ENCODE measurements around the gene POU3F2.

POU3F2 gene

DNA sequence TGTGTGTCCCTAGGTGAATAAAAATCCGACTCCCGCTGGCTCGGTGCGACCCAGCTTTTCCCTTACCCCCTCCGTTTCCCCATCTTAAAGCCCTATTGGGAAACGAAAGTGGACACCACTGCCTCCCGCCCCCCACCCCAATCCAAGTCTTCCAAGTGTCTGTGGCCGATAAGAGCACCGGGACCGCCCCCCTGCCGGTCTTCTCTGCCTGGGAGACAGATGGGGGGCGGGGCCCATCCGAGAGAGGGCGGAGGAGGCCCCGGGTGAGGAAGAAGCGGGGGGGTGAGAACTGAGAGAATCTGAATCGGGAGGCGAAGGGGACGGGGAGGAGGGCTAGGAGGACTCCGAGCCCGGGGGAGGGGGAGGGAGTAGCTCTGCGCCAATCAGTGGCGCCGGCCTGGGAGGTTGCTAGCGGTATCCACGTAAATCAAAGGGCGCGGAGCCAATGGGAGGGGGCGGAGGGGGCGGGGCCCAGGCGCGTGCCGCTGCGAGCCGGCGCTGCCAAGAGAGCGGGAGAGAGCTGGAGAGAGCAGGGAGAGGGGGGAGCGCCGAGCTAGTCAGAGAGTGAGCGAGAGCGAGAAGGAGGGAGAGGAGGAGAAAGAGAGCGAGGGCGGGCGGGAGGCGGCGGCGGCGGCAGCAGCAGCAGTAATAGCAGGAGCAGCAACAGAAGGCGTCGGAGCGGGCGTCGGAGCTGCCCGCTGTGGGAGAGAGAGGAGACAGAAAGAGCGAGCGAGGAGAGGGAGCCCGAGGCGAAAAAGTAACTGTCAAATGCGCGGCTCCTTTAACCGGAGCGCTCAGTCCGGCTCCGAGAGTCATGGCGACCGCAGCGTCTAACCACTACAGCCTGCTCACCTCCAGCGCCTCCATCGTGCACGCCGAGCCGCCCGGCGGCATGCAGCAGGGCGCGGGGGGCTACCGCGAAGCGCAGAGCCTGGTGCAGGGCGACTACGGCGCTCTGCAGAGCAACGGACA, at the start of gene POU3F2:
Gene POU3F2, plus strand, starts transcription at position 515 of the 972 bp plus-strand sequence. Its CDS starts 300 bp downstream, at position 815.
- peak; percentile 95 for DNase-seq

GRCh38 chr6:98787435-98787834, 46.9 kb upstream of the POU3F2 start:
- DNase-seq = no peak

- no peak for DNase-seq
These were observed 46.4 kb upstream of the POU3F2 start for GRCh38 chr6:98787961-98788360.

DNA sequence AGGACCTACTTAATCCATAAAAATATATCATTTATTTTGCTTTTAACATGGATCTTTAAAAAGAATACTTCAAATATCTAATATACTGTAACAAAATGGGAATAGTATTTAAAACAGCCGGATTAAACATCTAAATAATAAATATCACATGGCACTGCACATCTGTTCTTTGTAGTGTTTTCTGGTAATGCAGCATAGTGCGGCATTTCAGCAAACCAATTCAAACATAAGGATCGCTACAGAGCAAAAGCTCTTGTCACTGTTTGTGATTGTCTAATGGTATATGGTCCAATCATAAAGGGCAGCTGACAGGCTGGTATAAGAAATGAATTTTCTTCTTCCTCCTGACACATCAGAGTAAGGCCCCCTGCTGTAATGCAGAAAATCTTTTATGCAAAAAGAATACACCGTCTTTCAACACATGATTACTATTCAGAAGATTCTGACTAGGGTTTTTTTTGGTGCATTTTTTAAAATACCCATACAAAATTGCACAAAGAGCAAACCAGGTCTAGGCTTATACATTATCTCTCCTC, 40.0 kb upstream of the POU3F2 start:
- no peak for DNase-seq

DNA sequence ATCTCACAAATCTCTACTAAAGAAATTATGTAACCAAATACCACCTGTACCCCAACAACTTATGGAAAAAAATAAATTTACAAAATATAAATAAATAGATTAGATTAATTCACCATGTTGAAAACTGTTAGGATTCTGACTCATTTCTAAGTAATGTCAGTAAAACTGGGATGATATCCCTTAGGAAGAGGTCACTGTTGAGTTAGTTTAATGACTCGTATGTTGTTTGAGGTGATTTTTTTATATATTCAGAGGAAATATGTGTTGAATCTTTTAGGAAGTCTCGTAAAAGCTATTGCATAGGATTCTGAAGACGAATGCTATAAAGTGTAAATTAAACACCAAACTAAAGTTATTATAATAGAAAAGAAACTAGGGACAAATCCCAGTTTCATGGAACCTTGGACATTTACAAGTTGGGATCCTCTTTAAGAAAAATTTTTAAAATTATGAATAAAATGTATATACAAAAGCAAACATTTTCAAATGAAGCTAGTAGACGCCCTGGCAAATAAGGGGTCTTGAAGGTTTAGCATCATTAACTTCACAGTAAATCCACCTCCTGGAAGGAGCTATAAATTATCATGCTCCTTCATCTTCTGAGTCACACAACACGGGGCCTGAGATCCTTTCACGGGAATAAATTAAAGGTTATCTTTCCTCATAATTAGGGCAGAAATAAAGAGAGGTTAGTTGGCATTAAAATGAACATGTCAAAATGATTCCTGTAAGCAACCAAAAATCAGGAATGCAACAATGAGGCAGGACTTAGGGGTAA, 37.0 kb upstream of the POU3F2 start:
- DNase-seq = no peak

GRCh38 chr6:98800866-98801265, 33.5 kb upstream of the POU3F2 start:
- DNase-seq = no peak

DNA sequence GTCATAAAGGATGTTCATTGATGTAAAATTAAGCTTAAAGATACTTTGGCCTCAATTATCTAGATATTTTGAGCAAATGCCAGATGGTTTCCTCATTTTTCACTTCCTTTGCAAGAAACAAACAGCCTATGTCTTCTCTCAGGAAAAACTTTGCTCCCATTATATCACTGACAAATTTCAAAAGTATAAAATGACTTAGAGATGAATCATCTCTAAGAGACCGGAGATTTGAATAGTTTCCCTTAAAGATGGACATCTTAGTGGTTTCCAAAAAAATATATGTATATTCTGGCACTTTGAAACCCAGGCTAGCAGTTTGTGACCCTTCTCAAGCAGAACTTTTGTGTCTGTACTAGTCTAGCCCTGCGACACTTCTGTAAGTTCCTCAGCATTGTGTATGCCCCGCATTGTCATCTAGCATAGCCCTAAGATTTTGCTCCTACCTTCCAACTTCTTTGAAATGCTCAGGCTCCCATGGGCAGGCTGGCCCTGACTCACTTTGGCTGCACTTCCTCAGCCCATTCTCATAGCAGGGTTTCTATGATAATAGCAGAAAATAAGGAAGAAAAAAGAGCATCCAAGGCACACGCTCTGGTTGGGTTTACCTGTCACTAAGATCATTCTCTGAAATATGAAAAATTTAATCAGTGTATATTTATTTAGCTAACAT, 25.7 kb upstream of the POU3F2 start:
- DNase-seq = no peak

GRCh38 chr6:98812220-98812619, 22.2 kb upstream of the POU3F2 start:
- DNase-seq = no peak

DNA sequence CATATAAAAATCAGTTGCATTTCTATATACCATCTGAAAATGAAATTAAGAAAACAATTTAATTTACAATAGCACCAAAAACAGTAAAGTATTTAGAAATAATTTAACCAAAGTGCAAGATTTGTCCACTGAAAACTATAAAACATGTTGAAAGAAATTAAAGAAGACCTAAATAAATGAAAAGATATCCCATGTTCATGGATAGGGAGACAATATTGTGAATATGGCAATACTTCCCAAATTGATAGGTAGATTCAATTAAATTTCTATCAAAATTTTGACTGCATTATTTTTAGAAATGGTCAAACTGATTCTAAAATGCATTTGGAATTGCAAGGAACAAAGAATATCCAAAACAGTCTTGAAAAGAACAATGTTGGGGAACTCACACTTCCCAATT, 17.6 kb upstream of the POU3F2 start:
- DNase-seq = no peak

- no peak for DNase-seq
These were observed 12.5 kb upstream of the POU3F2 start for GRCh38 chr6:98821756-98822405.

- DNase-seq = no peak
These were observed 10.8 kb upstream of the POU3F2 start for GRCh38 chr6:98823428-98824161.

GRCh38 chr6:98824162-98824901, 10.0 kb upstream of the POU3F2 start:
- DNase-seq = no peak

- DNase-seq = no peak
These were observed 9.3 kb upstream of the POU3F2 start for GRCh38 chr6:98824902-98825599.

DNA sequence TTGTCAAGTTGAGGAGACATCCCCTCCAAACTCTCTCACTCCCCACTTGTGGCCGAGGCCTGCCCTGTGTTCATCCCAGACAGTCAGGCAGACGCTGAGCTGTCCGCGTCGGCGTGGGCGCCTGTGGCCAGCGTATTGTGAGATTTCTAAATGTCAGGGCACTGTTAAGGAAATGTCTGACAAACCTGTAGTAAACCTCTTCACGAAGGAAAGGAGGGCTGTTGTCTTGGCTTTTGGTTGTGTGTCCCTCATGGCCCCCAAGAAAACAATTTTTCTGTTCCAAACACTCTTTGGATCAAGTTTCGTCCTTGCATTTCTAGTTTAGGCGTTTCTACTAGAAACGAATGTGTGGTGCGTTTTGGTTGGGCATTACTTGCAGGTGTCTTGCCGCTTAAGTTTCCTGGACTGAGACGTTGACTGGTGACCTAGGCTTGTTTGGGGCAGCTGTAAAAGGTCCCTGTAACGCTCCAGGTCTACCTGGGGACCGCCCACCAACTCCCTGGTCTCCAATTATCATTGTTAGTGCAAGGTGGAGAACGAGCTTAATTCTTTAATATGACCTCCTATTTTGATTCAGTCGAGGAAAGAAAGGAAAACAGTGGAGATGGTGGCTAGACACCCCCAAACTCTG, 8.7 kb upstream of the POU3F2 start:
- DNase-seq = no peak

GRCh38 chr6:98827295-98828159, 6.8 kb upstream of the POU3F2 start:
- no peak for DNase-seq

DNA sequence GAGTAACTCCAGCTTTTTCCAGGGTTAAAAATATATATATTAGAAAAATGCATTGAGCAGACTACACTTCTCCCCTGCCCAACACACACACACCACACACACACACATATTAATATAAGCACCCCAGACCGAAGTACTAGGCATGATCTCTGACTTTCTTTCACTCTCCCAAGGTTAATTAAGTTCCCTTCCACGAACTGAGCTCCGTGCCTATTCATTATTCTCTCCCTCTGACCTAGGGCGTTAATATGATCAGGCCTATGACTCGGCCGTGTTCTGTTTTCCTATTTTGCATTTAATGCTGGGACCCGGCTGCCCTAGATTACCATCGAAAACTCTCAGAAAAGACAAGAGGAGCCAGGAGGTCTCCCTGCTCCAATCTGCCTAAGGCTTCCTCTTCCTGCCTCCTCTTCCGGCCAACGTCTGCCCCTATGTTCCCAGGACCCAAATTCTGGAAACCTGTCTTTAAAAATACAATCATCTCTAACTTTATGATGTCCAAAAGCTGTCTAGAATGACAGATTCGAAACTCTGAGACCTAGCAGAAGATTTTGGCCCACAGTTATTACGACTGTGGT, 6.1 kb upstream of the POU3F2 start:
- DNase-seq = no peak

- DNase-seq = peak; percentile 46
These were observed 5.4 kb upstream of the POU3F2 start for GRCh38 chr6:98828941-98829411.

- DNase-seq = no peak
These were observed 4.2 kb upstream of the POU3F2 start for GRCh38 chr6:98830146-98830545.
